RWPE1 (cell line): ENCODE data around the gene CRTAC1.

ENCODE experiments used
- CTCF ChIA-PET: fragments of 350-600 bp; sonication (Branson Sonifier 250); formaldehyde crosslinking; extraction: SDS; loops from one replicate; lab custom pipeline; 2021; lab: Yijun Ruan, JAX
- POLR2A ChIA-PET: fragments of 400-600 bp; formaldehyde crosslinking; extraction: SDS; loops from one replicate; lab custom pipeline; 2020; ENCODE audit warnings: antibody characterized with exemption; ENCODE audit not compliant: low non-redundant PET; lab: Yijun Ruan, JAX
- DNase-seq: peaks from one replicate; pipeline ENCODE4 v3.0.0; 2012; ENCODE audit warnings: low spot score
- H3K27ac ChIP-seq: fragments of 450-650 bp; 2 replicates; pipeline ENCODE4 v1.5.1; 2017
- CTCF ChIP-seq: fragments of 450-650 bp; conservative IDR thresholded peaks from 2 replicates; pipeline ENCODE4 v1.5.1; 2017; ENCODE audit warnings: low read depth, mild to moderate bottlenecking

CRTAC1 gene

GRCh38 chr10:98063740-98064027 lies 33.3 kb upstream of the CRTAC1 start:
- ChIA-PET CTCF (no interaction called here), POLR2A (no interaction called here)
- DNase-seq: no peak
- no peak for TF ChIP-seq CTCF
- H3K27ac ChIP-seq: no peak overlapping the region

GRCh38 chr10:98062424-98062823 lies 32.0 kb upstream of the CRTAC1 start:
- POLR2A ChIA-PET: no interaction called here

GRCh38 chr10:98060079-98060478 lies 29.7 kb upstream of the CRTAC1 start:
- TF ChIP-seq CTCF: no peak
- no peak overlapping the region for H3K27ac ChIP-seq
- no peak for DNase-seq
- ChIA-PET POLR2A (no interaction called here), CTCF (no interaction called here)

More at GRCh38 chr10:98062424-98062823, 32.0 kb upstream of the CRTAC1 start:
- H3K27ac ChIP-seq: no peak overlapping the region
- no peak for DNase-seq
- TF ChIP-seq CTCF: no peak
- CTCF ChIA-PET: no interaction called here

- ChIA-PET POLR2A (no interaction called here), CTCF (interaction anchor here (0.6 to 1.1 kb wide), 2 partner anchors 11 to 12 kb away, joined by 3 read pairs; no protein-coding TSS in a partner anchor)
- TF ChIP-seq CTCF: no peak
- DNase-seq: no peak
- H3K27ac ChIP-seq: no peak overlapping the region
These were observed 27.9 kb upstream of the CRTAC1 start for GRCh38 chr10:98058295-98058694.

- H3K27ac ChIP-seq: no peak overlapping the region
- no peak for DNase-seq
- no peak for TF ChIP-seq CTCF
- ChIA-PET POLR2A (no interaction called here), CTCF (interaction anchor here (1.0 kb wide), 1 partner anchor 10 kb away, joined by 3 read pairs; no protein-coding TSS in a partner anchor)
These were observed 25.6 kb upstream of the CRTAC1 start for GRCh38 chr10:98055841-98056516.

- TF ChIP-seq CTCF: no peak
- ChIA-PET CTCF (interaction anchor here (0.6 to 3.4 kb wide), 5 partner anchors 11 to 474 kb away, joined by 3 to 13 read pairs (median 5); partner anchors contain the start of gene ANKRD2), POLR2A (no interaction called here)
- no peak for DNase-seq
- no peak overlapping the region for H3K27ac ChIP-seq
These were observed 16.8 kb upstream of the CRTAC1 start for GRCh38 chr10:98047009-98047741.
